ENCODE data around the gene FRAT1.

Gene FRAT1

DNA sequence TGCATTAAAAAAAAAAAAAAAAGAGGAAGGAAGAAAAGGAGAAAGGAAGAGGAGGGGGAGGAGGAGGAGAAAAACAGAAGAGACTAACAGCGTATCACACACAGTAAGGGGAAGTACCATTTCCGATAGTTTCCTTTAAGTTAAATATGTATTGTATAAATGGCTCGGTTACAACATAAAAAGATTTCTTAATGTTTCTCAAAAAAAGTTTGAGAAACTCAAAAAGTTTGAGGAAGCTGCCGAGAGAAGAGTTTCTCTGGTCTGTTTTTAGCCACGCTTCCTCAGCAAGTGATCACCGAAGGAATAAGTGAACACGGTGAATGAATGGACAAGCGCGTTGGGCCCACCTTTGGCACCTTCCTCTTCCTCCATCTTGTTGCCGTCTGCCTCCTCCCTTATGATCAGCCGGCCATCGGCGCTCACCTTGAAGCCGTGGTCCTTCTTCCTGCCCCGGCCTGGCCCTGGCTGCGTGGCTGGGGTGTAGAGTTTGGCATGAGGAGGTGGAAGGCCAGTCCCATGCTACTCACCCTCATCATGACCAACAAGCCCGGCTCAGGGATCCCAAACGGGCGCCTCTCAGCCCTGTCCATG lies 46.8 kb downstream of the FRAT1 start:
- no peak for DNase-seq (ENCODE audit: low read depth in 2 of 2)

DNA sequence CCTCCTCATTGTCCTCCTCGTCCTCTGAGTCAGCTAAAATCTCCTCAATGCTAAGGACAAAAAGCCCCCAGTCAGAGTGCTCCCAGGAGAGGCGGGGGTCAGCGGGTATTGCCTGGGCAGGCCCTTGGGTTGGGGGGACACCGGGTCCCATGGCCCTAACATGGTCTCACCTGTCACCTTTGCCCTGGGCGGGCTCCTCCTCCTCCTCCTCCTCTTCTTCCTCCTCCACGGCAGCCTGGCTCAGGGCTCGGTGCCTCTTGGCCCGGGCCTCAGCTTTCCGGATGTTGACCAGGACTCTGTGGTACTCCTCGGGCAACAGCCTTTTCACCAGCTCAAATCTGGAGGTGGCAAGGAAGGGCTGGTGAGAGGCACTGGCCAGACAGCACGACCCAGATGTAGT lies 47.5 kb downstream of the FRAT1 start:
- no peak for DNase-seq (ENCODE audit: low read depth in 2 of 2)

- no peak for DNase-seq (ENCODE audit: low read depth in 2 of 2)
These were observed 48.1 kb downstream of the FRAT1 start for GRCh38 chr10:97367126-97367649.

Data from stimulated activated CD4-positive, alpha-beta T cell treated with anti-CD3 and anti-CD28 coated beads, Interleukin-1b, Interleukin-23, amount 100 ng/mL, for 1 hour (primary cell).